Testis (tissue), 2 donors: ENCODE results near the gene TPCN2.

ENCODE experiments used
- CTCF ChIP-seq, 3 experiments: fragments of 450-650 bp in 2 of 3; fragments of 200-600 bp in 1 of 3; sonication (generic) in 1 of 3; IDR thresholded peaks; one replicate each; pipeline ENCODE4 v1.5.1; 2016 to 2019; ENCODE audit warnings: antibody characterized with exemption in 3 of 3, mild to moderate bottlenecking in 2 of 3, moderate library complexity in 1 of 3
- POLR2A ChIP-seq: fragments of 450-650 bp; IDR thresholded peaks from one replicate; pipeline ENCODE4 v1.6.1; 2017; ENCODE audit warnings: antibody characterized with exemption, mild to moderate bottlenecking, moderate library complexity

- TF ChIP-seq CTCF (IDR thresholded peaks at IDR 0.05) (no peak), POLR2A (no peak)
Observed at GRCh38 chr11:69159150-69159852, 110.6 kb downstream of the TPCN2 start.
